ENCODE data around the gene NDUFAF8.
A peak's percentile ranks its signal among the peaks of the same experiment; 100 is the strongest.
"Not testable (repeated sequence)": the region's sequence is repeated elsewhere in the genome, so short reads cannot be mapped to it uniquely, and the experiment has no call there.

Gene NDUFAF8

GRCh38 chr17:81219476-81220180 lies 19.5 kb upstream of the NDUFAF8 start:
- no peak for TF ChIP-seq CTCF (conservative IDR thresholded peaks at IDR 0.05)
- H3K27ac ChIP-seq = no peak overlapping the region

DNA sequence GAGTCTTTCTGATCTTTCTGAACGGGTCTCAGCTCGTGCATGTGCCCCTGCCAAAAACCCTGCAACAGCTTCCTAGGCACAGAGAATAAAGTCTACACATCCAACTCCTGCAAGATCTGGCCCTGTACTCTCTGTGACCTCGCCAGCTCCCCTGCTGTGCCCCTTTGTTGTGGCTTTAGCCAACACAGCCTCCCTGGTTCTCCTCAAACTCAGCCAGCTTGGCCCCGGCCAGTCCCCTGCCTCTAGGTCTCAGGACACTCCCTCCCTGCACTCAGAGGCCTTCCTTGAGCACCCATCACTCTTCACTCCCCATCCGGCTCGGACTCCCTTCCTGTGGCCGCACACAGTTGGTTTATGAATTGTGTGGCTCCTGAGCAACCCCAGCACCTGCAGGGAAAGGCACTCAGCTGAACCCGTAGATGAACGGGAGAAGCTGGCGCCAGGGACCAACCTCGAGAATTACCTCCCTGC lies 17.7 kb upstream of the NDUFAF8 start:
- peak overlapping the region; percentile 78; the same call in 1 of the 2 replicates for H3K27ac ChIP-seq
- no peak for TF ChIP-seq CTCF (conservative IDR thresholded peaks at IDR 0.05)

DNA sequence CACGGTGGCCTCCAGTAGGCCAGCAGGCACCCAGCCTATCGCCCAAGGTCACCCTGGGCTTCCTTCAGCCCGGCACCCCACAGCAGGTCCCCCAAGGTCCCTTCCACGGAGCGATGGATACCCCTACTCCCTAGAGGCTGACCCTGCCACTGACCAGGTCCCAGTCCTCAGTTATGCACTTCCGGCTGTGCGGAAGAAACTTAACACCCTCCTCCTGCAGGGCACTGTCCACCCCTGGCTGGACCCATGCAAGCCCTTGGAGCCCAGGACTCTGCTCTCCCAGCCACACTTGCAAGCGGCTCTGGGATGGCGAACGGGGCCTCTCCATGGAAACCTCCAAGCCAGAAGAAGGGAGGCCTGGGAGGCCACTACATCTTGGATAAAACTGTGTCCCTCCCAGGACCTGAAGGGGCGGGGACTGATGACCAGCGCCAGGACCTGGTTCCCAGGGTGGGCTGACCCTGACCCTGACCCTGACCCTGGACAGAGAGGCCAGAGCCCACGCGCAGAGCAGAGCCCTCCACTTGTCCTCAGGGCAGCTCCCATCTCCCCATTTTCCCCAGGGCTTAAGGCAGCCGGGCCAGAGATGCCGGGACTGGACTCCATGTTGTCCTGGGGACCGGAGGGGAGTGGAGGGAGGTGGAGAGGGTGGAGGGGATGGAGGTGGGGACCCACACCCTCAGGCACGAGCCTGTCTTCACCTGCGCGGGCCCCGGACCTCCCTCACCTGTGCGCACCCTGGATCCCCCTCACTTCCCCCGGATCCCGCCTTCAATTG lies 17.1 kb upstream of the NDUFAF8 start:
- TF ChIP-seq CTCF (conservative IDR thresholded peaks at IDR 0.05) = no peak
- H3K27ac ChIP-seq = peak overlapping the region; percentile 78

DNA sequence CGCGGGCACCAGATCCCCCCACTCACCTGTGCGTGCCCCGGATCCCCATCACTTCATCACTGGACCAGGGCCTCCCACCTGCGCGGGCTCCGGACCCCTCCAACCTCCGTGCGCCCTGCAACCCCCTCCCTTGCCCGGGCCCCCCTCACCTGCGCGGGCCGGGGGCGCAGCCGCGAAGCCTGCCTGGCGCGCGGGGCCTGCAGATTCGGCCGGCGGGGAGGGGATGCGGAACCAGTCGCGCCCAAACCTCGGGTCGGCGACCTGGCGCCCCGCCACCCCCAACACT lies 16.6 kb upstream of the NDUFAF8 start:
- no peak for TF ChIP-seq CTCF (conservative IDR thresholded peaks at IDR 0.05)
- H3K27ac ChIP-seq = peak overlapping the region; percentile 78

DNA sequence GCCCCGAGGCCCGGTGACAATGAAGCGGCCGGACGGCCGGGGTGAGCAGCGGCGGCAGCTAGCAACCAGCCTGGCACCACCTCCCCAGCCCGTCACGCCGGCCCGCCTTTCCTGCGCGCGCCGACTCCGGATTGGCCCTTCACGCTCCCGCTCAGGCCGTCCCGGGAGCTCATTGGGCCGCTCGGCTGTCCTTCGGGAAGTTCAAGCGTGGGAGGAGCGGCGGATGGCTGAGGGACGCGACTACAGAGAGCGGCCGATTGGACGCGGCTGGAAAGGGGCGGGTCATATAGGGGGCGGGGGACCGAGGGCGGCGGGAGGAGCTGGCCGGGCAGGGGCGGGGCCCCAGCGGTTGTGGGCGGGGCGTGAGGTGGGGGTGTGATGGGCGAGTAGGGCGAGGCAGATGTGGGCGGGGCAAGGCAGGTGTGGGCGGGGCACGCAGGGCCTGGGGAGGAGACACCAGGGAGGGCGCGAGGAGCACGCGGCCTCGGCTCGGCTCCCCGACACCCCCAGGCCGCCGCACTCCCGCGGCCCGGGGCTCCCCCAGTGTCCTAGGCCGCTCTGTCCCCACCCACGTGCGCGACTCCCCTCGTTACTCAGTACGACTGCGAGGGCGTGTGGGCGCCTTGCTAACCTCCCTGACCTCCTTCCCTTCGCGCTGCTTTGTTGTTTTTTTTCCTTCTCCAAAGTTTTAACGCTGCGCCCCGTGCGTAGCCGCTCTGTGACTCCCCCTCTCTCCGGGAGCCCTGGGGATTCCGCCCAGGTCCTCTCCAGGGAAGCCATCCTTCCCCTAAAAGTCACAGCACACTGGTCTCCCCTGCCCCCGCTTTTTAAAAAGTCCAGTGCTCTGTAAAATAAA lies 16.0 kb upstream of the NDUFAF8 start, which contains the start of gene CEP131:
Gene CEP131, minus strand, starts transcription at position 60 of the 856 bp plus-strand sequence. CDS start 2,909 bp downstream, outside the sequence.
- no peak for TF ChIP-seq CTCF (conservative IDR thresholded peaks at IDR 0.05)
- H3K27ac ChIP-seq = peak within 1 kb of the TSS; percentile 78

DNA sequence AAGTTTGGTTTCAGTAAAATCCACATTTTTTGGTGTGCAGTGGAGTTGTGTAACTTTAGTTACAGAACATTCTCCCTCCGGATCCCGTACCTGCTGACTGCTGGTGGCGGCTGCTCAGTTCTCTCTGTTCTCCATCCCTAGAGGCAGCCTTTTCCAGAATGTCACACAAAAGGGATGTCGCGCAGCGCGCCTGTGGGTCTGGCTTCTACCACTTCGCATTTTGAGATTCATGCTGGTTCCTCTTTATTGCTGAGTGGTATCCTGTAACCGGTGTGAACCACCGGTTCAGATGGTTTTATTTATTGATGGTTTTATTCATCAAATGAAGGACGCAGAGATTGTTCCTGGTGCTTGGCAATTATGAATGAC lies 15.4 kb upstream of the NDUFAF8 start:
- peak overlapping the region; percentile 78 for H3K27ac ChIP-seq
- TF ChIP-seq CTCF (conservative IDR thresholded peaks at IDR 0.05) = no peak

GRCh38 chr17:81227630-81228029 lies 11.5 kb upstream of the NDUFAF8 start:
- H3K27ac ChIP-seq = not testable (repeated sequence)

Data from VCaP (cell line).